Measurements from ENCODE around the gene AHNAK2. TPM values are rescaled to one million over a fixed set of nuclear protein-coding genes. Genes with fewer than 3 reads are reported as not detected.

The AHNAK2 gene
- total and polyA plus RNA-seq, 2 donors (not counting 1 experiment from before 2014, with no cell fraction given), result not detected

DNA sequence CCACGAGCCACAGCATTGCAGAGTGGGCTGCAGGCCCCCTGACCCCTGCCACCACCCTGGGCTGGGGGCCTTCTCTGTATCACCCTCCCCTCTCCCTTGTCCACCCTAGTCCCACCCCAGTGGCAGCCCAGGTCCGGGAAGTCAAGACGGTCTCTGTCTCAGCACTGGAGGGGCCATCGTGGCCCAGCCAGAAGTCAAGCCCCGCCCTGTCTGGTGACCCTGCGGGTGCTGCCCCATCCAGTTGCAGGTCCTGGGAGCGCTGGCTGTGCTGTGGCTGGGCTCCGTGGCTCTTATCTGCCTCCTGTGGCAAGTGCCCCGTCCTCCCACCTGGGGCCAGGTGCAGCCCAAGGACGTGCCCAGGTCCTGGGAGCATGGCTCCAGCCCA, 50.8 kb downstream of the AHNAK2 start:
- Histone ChIP-seq H3K36me3 (replicated peaks in 1 of 2; ENCODE audit: control extremely low read depth in 1 of 2, control insufficient read depth in 1 of 2, extremely low read depth in 1 of 2, insufficient read depth in 2 of 2, low read length in 1 of 2) (peaks cover 0 to 35% of the 10 kb centered on the region in 2 experiments), H3K27ac (ENCODE audit: low read length in 2 of 2) (no peak overlapping the region), H3K4me3 (ENCODE audit: control extremely low read depth in 1 of 5, extremely low read depth in 1 of 5, insufficient read depth in 1 of 5, low read depth in 2 of 5, low read length in 4 of 5) (peak overlapping the region in 4 of 5 experiments; percentile 53 to 74 (median 60)), H3K9ac (ENCODE audit: low read length) (peak overlapping the region; percentile 73), H3K4me2 (replicated peaks; ENCODE audit: low read depth, low read length, poor library complexity, severe bottlenecking) (peak overlapping the region; percentile 97), H3K9me3 (ENCODE audit: control extremely low read depth in 1 of 3, control insufficient read depth in 2 of 3, insufficient read depth in 1 of 3, low read length in 2 of 3) (peaks cover 0 to 11% (median 0%) of the 10 kb centered on the region in 3 donors), H4K20me1 (ENCODE audit: control insufficient read depth, insufficient read depth, low read length, poor library complexity, severe bottlenecking) (peaks cover 34% of the 10 kb centered on the region), H3K27me3 (replicated peaks in 1 of 4; ENCODE audit: control extremely low read depth in 1 of 4, control insufficient read depth in 3 of 4, insufficient read depth in 4 of 4, low read length in 3 of 4) (no peaks in the 10 kb centered on the region), H3K79me2 (ENCODE audit: control insufficient read depth, insufficient read depth, low read length) (peaks cover 42% of the 10 kb centered on the region), H3K4me1 (ENCODE audit: control insufficient read depth in 2 of 2, insufficient read depth in 2 of 2, low read length in 2 of 2) (peaks cover 52 to 62% of the 10 kb centered on the region in 2 donors), H2AFZ (ENCODE audit: insufficient read depth, low read depth, low read length, poor library complexity, severe bottlenecking) (no peak overlapping the region)
- peak overlapping the region; percentile 86 for H3K4me3 Mint-ChIP-seq
- ChIA-PET CTCF (no interaction called here), POLR2A (interaction anchor here (1.0 kb wide), 1 partner anchor 32 kb away, joined by 3 read pairs; no protein-coding TSS in a partner anchor)
- no peaks in the 10 kb centered on the region for H3K9me3 Mint-ChIP-seq (ENCODE audit: insufficient read depth)
- H3K27me3 Mint-ChIP-seq, result no peaks in the 10 kb centered on the region
- TF ChIP-seq, protein P1, sequence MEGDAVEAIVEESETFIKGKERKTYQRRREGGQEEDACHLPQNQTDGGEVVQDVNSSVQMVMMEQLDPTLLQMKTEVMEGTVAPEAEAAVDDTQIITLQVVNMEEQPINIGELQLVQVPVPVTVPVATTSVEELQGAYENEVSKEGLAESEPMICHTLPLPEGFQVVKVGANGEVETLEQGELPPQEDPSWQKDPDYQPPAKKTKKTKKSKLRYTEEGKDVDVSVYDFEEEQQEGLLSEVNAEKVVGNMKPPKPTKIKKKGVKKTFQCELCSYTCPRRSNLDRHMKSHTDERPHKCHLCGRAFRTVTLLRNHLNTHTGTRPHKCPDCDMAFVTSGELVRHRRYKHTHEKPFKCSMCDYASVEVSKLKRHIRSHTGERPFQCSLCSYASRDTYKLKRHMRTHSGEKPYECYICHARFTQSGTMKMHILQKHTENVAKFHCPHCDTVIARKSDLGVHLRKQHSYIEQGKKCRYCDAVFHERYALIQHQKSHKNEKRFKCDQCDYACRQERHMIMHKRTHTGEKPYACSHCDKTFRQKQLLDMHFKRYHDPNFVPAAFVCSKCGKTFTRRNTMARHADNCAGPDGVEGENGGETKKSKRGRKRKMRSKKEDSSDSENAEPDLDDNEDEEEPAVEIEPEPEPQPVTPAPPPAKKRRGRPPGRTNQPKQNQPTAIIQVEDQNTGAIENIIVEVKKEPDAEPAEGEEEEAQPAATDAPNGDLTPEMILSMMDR (IDR thresholded peaks at IDR 0.05), result no peak
- no peak for TF ChIP-seq EZH2 (IDR thresholded peaks at IDR 0.05; ENCODE audit: borderline replicate concordance, insufficient read depth, low read depth, low read length, poor library complexity, severe bottlenecking)
- peaks cover 60% of the 10 kb centered on the region for H3K4me1 Mint-ChIP-seq
- WGBS (ENCODE audit: insufficient coverage), result 77% methylated on average over 10 of the region's 10 CpGs
- intact Hi-C loops (cut with micrococcal nuclease), result no loop called here
- H3K27ac Mint-ChIP-seq, result peak overlapping the region; percentile 90
- DNase-seq (no peak), ATAC-seq (ENCODE audit: low read depth) (no peak)

DNA sequence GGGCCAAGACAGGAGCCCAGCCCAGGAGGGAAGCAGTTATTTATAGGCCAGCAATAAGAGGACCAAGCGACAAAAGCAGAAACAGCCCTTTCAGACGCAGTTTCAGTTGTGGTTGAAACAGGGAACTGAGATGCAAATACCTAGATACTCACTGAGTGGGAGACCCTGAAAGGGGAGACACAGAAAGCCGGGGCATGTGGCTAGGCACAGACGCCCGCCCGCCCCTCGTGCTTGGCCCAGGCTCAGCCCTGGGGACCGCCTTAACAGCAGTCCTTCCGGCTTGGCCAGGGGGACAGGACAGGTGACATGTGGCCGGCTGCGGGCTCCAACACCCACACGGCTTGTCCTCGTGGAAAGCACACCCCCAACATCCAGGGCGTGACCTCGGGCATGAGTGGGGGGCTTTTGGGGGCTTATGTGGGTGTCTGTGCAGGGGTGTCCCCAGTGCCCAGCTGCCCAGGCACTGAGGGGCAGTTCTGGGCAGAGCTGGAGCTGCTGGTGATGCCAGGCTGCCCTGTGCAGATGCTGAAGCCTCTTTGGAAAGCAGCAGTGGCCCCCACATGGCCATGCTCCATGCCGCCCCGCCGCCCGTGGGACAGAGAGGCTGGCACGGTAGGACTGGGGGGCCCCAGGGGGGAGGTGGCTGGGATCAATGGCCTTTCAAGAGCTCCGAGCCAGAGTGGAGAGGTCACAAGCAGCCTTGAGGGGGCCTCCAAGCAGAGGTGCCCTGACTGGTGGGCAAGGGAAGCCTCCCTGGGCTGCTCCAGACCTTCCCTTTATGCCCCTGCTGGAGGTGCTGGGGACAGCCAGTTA, 51.3 kb downstream of the AHNAK2 start:
- CTCF ChIA-PET, result interaction anchor here (1.1 to 2.0 kb wide), 2 partner anchors 29 to 118 kb away, joined by 3 to 5 read pairs; no protein-coding TSS in a partner anchor
- peak; percentile 61 for ATAC-seq (ENCODE audit: low read depth)
- H3K9ac ChIP-seq (ENCODE audit: low read length), result peak overlapping the region; percentile 73
- peaks cover 52 to 60% of the 10 kb centered on the region in 2 donors for H3K4me1 ChIP-seq (ENCODE audit: control insufficient read depth in 2 of 2, insufficient read depth in 2 of 2, low read length in 2 of 2)
- WGBS (ENCODE audit: insufficient coverage), result 19% methylated on average over 17 of the region's 21 CpGs
- H3K4me2 ChIP-seq (replicated peaks; ENCODE audit: low read depth, low read length, poor library complexity, severe bottlenecking), result peak overlapping the region; percentile 97
- H3K36me3 ChIP-seq (replicated peaks in 1 of 2; ENCODE audit: control extremely low read depth in 1 of 2, control insufficient read depth in 1 of 2, extremely low read depth in 1 of 2, insufficient read depth in 2 of 2, low read length in 1 of 2), result peaks cover 0 to 33% of the 10 kb centered on the region in 2 experiments
- H3K4me3 ChIP-seq (ENCODE audit: control extremely low read depth in 1 of 5, extremely low read depth in 1 of 5, insufficient read depth in 1 of 5, low read depth in 2 of 5, low read length in 4 of 5), result peak overlapping the region; percentile 8 to 74 (median 56)
- peak overlapping the region; percentile 81 to 84 for H3K27ac ChIP-seq (ENCODE audit: low read length in 2 of 2)
- POLR2A ChIA-PET, result no interaction called here
- DNase-seq, result peak; percentile 89
- peaks cover 0 to 11% (median 0%) of the 10 kb centered on the region in 3 donors for H3K9me3 ChIP-seq (ENCODE audit: control extremely low read depth in 1 of 3, control insufficient read depth in 2 of 3, insufficient read depth in 1 of 3, low read length in 2 of 3)
- intact Hi-C loops (cut with micrococcal nuclease), result loop anchor here (1.0 kb wide), 1 partner anchor 31 kb away; no protein-coding TSS in a partner anchor
- no peaks in the 10 kb centered on the region for H3K27me3 ChIP-seq (replicated peaks in 1 of 4; ENCODE audit: control extremely low read depth in 1 of 4, control insufficient read depth in 3 of 4, insufficient read depth in 4 of 4, low read length in 3 of 4)
- Mint-ChIP-seq H3K4me1 (peaks cover 63% of the 10 kb centered on the region), H3K27ac (peak overlapping the region; percentile 90), H3K4me3 (peak overlapping the region; percentile 86), H3K9me3 (ENCODE audit: insufficient read depth) (no peaks in the 10 kb centered on the region), H3K27me3 (no peaks in the 10 kb centered on the region)
- peaks cover 42% of the 10 kb centered on the region for H3K79me2 ChIP-seq (ENCODE audit: control insufficient read depth, insufficient read depth, low read length)
- H2AFZ ChIP-seq (ENCODE audit: insufficient read depth, low read depth, low read length, poor library complexity, severe bottlenecking), result peak overlapping the region; percentile 42
- peaks cover 34% of the 10 kb centered on the region for H4K20me1 ChIP-seq (ENCODE audit: control insufficient read depth, insufficient read depth, low read length, poor library complexity, severe bottlenecking)
- TF ChIP-seq, protein P1 (IDR thresholded peaks at IDR 0.05), result no peak
- TF ChIP-seq EZH2 (IDR thresholded peaks at IDR 0.05; ENCODE audit: borderline replicate concordance, insufficient read depth, low read depth, low read length, poor library complexity, severe bottlenecking), result no peak
